Parathyroid adenoma (tissue), 2 donors: Measurements from ENCODE around the gene CEMIP.

ENCODE experiments used
- H2AFZ ChIP-seq: fragments of 300-600 bp; sonication (generic); one replicate; pipeline ENCODE4 v1.7.0; 2017; ENCODE audit warnings: antibody characterized with exemption, mild to moderate bottlenecking
- H3K27ac ChIP-seq: fragments of 300-600 bp; sonication (generic); one replicate; pipeline ENCODE4 v1.7.0; 2017
- H3K27me3 ChIP-seq: fragments of 300-600 bp; sonication (generic); one replicate; pipeline ENCODE4 v1.7.0; 2017; ENCODE audit warnings: low read length; ENCODE audit not compliant: control insufficient read depth, insufficient read depth
- H3K36me3 ChIP-seq: fragments of 300-600 bp; sonication (generic); one replicate; pipeline ENCODE4 v1.7.0; 2017; ENCODE audit warnings: low read length; ENCODE audit not compliant: control insufficient read depth, insufficient read depth
- H3K4me1 ChIP-seq: fragments of 300-600 bp; sonication (generic); one replicate; pipeline ENCODE4 v1.7.0; 2017; ENCODE audit warnings: control low read depth
- H3K4me2 ChIP-seq: fragments of 300-600 bp; sonication (generic); one replicate; pipeline ENCODE4 v1.7.0; 2017; ENCODE audit warnings: low read length
- H3K4me3 ChIP-seq: fragments of 300-600 bp; sonication (generic); one replicate; pipeline ENCODE4 v1.7.0; 2017; ENCODE audit warnings: low read depth, low read length
- H3K79me2 ChIP-seq: fragments of 300-600 bp; sonication (generic); one replicate; pipeline ENCODE4 v1.7.0; 2017; ENCODE audit warnings: control low read depth
- H3K9ac ChIP-seq: fragments of 300-600 bp; sonication (generic); one replicate; pipeline ENCODE4 v1.7.0; 2017; ENCODE audit warnings: mild to moderate bottlenecking
- H3K9me3 ChIP-seq: fragments of 300-600 bp; sonication (generic); one replicate; pipeline ENCODE4 v1.7.0; 2017; ENCODE audit warnings: low read length; ENCODE audit not compliant: control insufficient read depth
- CTCF ChIP-seq: fragments of 300-600 bp; sonication (generic); IDR thresholded peaks from one replicate; pipeline ENCODE4 v1.7.0; 2017; ENCODE audit warnings: antibody characterized with exemption, mild to moderate bottlenecking
- donor health status: primary hyperparathyroidism.

Gene CEMIP

GRCh38 chr15:80932989-80933388 lies 153.8 kb downstream of the CEMIP start:
- Histone ChIP-seq H3K9me3 (no peaks in the 10 kb centered on the region), H3K4me3 (no peak overlapping the region), H3K4me1 (peaks cover 2% of the 10 kb centered on the region), H3K27ac (no peak overlapping the region), H3K27me3 (no peaks in the 10 kb centered on the region), H3K9ac (no peak overlapping the region), H3K36me3 (no peaks in the 10 kb centered on the region), H2AFZ (no peak overlapping the region), H3K4me2 (no peak overlapping the region), H3K79me2 (no peaks in the 10 kb centered on the region)
- no peak for TF ChIP-seq CTCF

GRCh38 chr15:80934761-80935221 lies 155.6 kb downstream of the CEMIP start:
- H3K4me3 ChIP-seq, result no peak overlapping the region
- H2AFZ ChIP-seq, result no peak overlapping the region
- H3K27me3 ChIP-seq, result no peaks in the 10 kb centered on the region
- H3K36me3 ChIP-seq, result no peaks in the 10 kb centered on the region
- no peak overlapping the region for H3K4me2 ChIP-seq
- H3K9ac ChIP-seq, result no peak overlapping the region
- no peaks in the 10 kb centered on the region for H3K9me3 ChIP-seq
- peaks cover 2% of the 10 kb centered on the region for H3K4me1 ChIP-seq
- H3K27ac ChIP-seq, result no peak overlapping the region
- TF ChIP-seq CTCF, result no peak
- H3K79me2 ChIP-seq, result no peaks in the 10 kb centered on the region

- no peak for TF ChIP-seq CTCF
- H3K27ac ChIP-seq, result no peak overlapping the region
Observed at GRCh38 chr15:80936288-80937078, 157.3 kb downstream of the CEMIP start.

GRCh38 chr15:80937718-80938117 lies 158.5 kb downstream of the CEMIP start:
- H2AFZ ChIP-seq, result no peak overlapping the region
- no peaks in the 10 kb centered on the region for H3K9me3 ChIP-seq
- TF ChIP-seq CTCF, result no peak
- no peak overlapping the region for H3K27ac ChIP-seq
- peaks cover 2% of the 10 kb centered on the region for H3K4me1 ChIP-seq
- H3K36me3 ChIP-seq, result no peaks in the 10 kb centered on the region
- H3K27me3 ChIP-seq, result no peaks in the 10 kb centered on the region
- no peak overlapping the region for H3K9ac ChIP-seq
- H3K79me2 ChIP-seq, result no peaks in the 10 kb centered on the region
- no peak overlapping the region for H3K4me3 ChIP-seq
- no peak overlapping the region for H3K4me2 ChIP-seq

More at GRCh38 chr15:80936288-80937078, 157.3 kb downstream of the CEMIP start:
- Histone ChIP-seq H3K36me3 (no peaks in the 10 kb centered on the region), H2AFZ (no peak overlapping the region), H3K9ac (no peak overlapping the region), H3K4me2 (no peak overlapping the region), H3K79me2 (no peaks in the 10 kb centered on the region), H3K4me1 (peaks cover 2% of the 10 kb centered on the region), H3K27me3 (no peaks in the 10 kb centered on the region), H3K4me3 (no peak overlapping the region), H3K9me3 (no peaks in the 10 kb centered on the region)

- Histone ChIP-seq H3K79me2 (no peaks in the 10 kb centered on the region), H3K4me2 (no peak overlapping the region), H3K4me1 (peaks cover 4% of the 10 kb centered on the region), H3K27ac (no peak overlapping the region), H3K9me3 (no peaks in the 10 kb centered on the region), H3K4me3 (no peak overlapping the region), H3K27me3 (no peaks in the 10 kb centered on the region), H2AFZ (no peak overlapping the region), H3K36me3 (no peaks in the 10 kb centered on the region), H3K9ac (no peak overlapping the region)
- no peak for TF ChIP-seq CTCF
Observed at GRCh38 chr15:80939216-80939615, 160.0 kb downstream of the CEMIP start.
